ENCODE results near the gene CST3. TPM values are rescaled to one million over a fixed set of nuclear protein-coding genes. Genes with fewer than 3 reads are reported as not detected.
"Not testable (repeated sequence)": the region's sequence is repeated elsewhere in the genome, so short reads cannot be mapped to it uniquely, and the experiment has no call there.

CST3 gene
- total RNA-seq = 1,000 to 10,000 TPM in 3 of 4 donors, 100 to 1,000 TPM in 1; 951 to 1,877 (median 1,344) TPM

GRCh38 chr20:23637282-23638221, at the start of gene CST3:
Gene CST3, minus strand, starts transcription at chr20:23637955. Its CDS starts 93 bp downstream, at chr20:23637862.
- H3K4me3 ChIP-seq = peak within 1 kb of the TSS; percentile 58 to 99
- peak within 1 kb of the TSS; percentile 78 to 99 (median 97) for H3K27ac ChIP-seq
- TF ChIP-seq CTCF (IDR thresholded peaks at IDR 0.05) (peak in 1 of 4 experiments; percentile 45), POLR2A (IDR thresholded peaks at IDR 0.05) (peak; percentile 93 to 97), EP300 (IDR thresholded peaks at IDR 0.05) (no peak), POLR2AphosphoS5 (IDR thresholded peaks at IDR 0.05) (peak; percentile 95)
- H3K4me1 ChIP-seq = peaks cover 0 to 70% (median 24%) of the 10 kb centered on the region in 3 donors
- peaks cover 0 to 29% of the 10 kb centered on the region in 2 donors for H3K36me3 ChIP-seq
- ATAC-seq = peak; percentile 83
- H3K27me3 ChIP-seq = no peaks in the 10 kb centered on the region
- no peaks in the 10 kb centered on the region for H3K9me3 ChIP-seq
- 0% methylated on average over 1 to 29 of the region's 92 CpGs for WGBS, 2 donors (ENCODE audit: low coverage in 1 of 2)

- 78 to 100% methylated on average over 1 to 2 of the region's 4 CpGs for WGBS, 2 donors (ENCODE audit: low coverage in 1 of 2)
These were observed 48.4 kb upstream of the CST3 start for GRCh38 chr20:23686046-23686750.

GRCh38 chr20:23685529-23685896, 47.8 kb upstream of the CST3 start:
- 80% methylated on average over 2 of the region's 4 CpGs; no CpG with 5 or more reads in 1 of the 2 donors for WGBS, 2 donors (ENCODE audit: low coverage in 1 of 2)

More at GRCh38 chr20:23686046-23686750, 48.4 kb upstream of the CST3 start:
- Histone ChIP-seq H3K27me3 (peaks cover 19% of the 10 kb centered on the region), H3K36me3 (no peaks in the 10 kb centered on the region), H3K4me3 (no peak overlapping the region), H3K4me1 (no peaks in the 10 kb centered on the region), H3K9me3 (no peaks in the 10 kb centered on the region), H3K27ac (no peak overlapping the region)
- no peak for ATAC-seq
- TF ChIP-seq POLR2A (IDR thresholded peaks at IDR 0.05) = no peak
- TF ChIP-seq EP300 (IDR thresholded peaks at IDR 0.05) = no peak
- no peak for TF ChIP-seq CTCF (IDR thresholded peaks at IDR 0.05)
- no peak for TF ChIP-seq POLR2AphosphoS5 (IDR thresholded peaks at IDR 0.05)

GRCh38 chr20:23684261-23684660, 46.5 kb upstream of the CST3 start:
- H3K36me3 ChIP-seq = no peaks in the 10 kb centered on the region
- H3K27ac ChIP-seq = no peak overlapping the region
- no peak for TF ChIP-seq CTCF (IDR thresholded peaks at IDR 0.05)
- no peak for TF ChIP-seq POLR2AphosphoS5 (IDR thresholded peaks at IDR 0.05)
- TF ChIP-seq POLR2A (IDR thresholded peaks at IDR 0.05) = no peak
- no peak for TF ChIP-seq EP300 (IDR thresholded peaks at IDR 0.05)
- H3K27me3 ChIP-seq = peaks cover 23% of the 10 kb centered on the region
- WGBS, 2 donors (ENCODE audit: low coverage in 1 of 2) = 87 to 92% methylated on average over 4 to 6 of the region's 6 CpGs
- no peaks in the 10 kb centered on the region for H3K4me1 ChIP-seq
- H3K9me3 ChIP-seq = no peaks in the 10 kb centered on the region
- H3K4me3 ChIP-seq = no peak overlapping the region
- ATAC-seq = no peak

More at GRCh38 chr20:23685529-23685896, 47.8 kb upstream of the CST3 start:
- H3K9me3 ChIP-seq, H3K27ac ChIP-seq, H3K4me3 ChIP-seq, H3K4me1 ChIP-seq, H3K36me3 ChIP-seq, ATAC-seq: not testable (repeated sequence)
- H3K27me3 ChIP-seq = peaks cover 19% of the 10 kb centered on the region

GRCh38 chr20:23683807-23684206, 46.1 kb upstream of the CST3 start:
- Histone ChIP-seq H3K27ac (no peak overlapping the region), H3K4me1 (no peaks in the 10 kb centered on the region), H3K9me3 (no peaks in the 10 kb centered on the region), H3K36me3 (no peaks in the 10 kb centered on the region), H3K4me3 (no peak overlapping the region), H3K27me3 (peaks cover 24% of the 10 kb centered on the region)
- ATAC-seq = no peak
- no CpG with 5 or more reads among the region's 2 CpGs for WGBS, 2 donors (ENCODE audit: low coverage in 1 of 2)
- TF ChIP-seq POLR2A (IDR thresholded peaks at IDR 0.05) = no peak
- TF ChIP-seq EP300 (IDR thresholded peaks at IDR 0.05) = no peak
- TF ChIP-seq CTCF (IDR thresholded peaks at IDR 0.05) = no peak
- no peak for TF ChIP-seq POLR2AphosphoS5 (IDR thresholded peaks at IDR 0.05)

Measured in gastroesophageal sphincter (tissue), 4 donors.